Stimulated activated CD8-positive, alpha-beta memory T cell treated with anti-CD3 and anti-CD28 coated beads, Interleukin-15, amount 100 ng/mL, for 1 hour (primary cell): ENCODE data around the gene MMP15.
A peak's percentile ranks its signal among the peaks of the same experiment; 100 is the strongest.
"Not testable (repeated sequence)": the region's sequence is repeated elsewhere in the genome, so short reads cannot be mapped to it uniquely, and the experiment has no call there.

ENCODE experiments used
- DNase-seq: peaks from one replicate; pipeline ENCODE4 v3.0.0-alpha.2; 2020; ENCODE audit warnings: low read depth

The MMP15 gene

DNA sequence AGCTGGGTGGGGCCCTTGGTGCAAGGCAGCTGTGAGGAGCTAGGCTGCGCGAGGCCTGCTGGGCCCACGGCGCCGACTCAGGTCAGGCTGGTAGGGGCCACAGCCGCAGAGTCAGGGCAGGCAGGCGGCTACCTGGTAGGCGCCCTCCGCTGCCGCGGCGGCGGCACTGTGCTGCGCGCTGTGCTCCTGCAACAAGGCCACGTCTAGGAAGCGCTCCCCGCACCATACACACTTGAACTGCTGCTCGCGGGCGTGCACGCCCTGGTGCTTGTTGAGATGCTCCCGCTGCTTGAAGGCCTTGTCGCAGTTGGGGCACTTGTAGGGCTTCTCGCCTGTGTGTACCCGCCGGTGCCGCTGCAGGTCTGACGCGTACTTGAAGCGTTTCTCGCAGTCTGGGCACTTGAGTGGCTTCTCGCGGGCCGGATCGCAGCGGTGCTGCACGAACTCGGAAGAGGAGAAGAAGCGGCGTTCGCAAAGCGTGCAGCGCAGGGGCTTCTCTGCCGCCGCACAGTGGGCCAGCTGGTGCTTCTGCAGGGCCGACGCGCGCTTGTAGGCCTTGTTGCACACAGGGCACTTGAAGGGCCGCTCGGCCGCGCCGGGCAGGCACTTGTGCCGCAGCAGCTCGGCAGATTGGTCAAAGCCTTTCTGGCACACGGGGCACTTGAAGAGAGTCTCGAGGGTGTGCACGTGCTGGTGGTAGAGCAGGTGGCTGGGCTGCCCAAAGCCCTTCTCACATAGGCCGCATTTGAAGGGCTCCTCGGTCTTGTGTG is 29.0 kb upstream of the MMP15 start:
- DNase-seq = no peak

- DNase-seq = no peak
Observed at GRCh38 chr16:57997176-57997527, 28.4 kb upstream of the MMP15 start.

DNA sequence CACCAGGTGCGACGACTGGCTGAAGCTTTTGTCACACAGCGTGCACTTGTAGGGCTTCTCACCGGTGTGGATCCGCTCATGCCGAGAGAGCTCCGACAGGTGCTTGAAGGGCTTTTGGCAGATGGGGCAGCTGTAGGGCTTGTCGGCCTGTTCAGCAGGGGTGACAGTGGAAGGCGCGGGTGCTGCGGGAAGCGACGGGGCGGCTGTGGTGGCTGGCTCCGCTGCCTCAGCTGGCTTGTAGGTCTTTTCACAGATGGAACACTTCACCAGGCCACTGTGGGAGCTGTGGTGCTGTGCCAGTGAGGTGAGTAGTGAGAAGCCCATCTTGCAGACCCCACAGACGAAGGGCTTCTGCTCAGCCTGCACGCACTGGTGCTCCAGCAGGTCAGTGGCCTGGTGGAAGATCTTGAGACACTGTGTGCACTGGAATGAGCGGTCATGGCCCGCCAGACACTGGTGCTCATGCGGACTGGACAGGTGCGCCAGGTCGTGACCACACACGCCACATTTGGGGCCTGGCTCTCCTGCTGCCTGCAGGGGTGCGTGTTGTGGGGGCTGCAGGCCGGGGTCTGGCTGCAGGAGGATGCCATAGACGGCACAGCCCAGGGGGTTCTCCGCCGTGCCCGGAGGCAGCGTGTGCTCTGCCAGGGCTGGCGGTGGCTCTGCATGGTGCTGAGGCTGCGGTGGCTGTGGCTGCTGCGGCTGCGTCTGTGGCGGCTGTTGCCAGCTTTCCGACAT is 27.9 kb upstream of the MMP15 start:
- no peak for DNase-seq

DNA sequence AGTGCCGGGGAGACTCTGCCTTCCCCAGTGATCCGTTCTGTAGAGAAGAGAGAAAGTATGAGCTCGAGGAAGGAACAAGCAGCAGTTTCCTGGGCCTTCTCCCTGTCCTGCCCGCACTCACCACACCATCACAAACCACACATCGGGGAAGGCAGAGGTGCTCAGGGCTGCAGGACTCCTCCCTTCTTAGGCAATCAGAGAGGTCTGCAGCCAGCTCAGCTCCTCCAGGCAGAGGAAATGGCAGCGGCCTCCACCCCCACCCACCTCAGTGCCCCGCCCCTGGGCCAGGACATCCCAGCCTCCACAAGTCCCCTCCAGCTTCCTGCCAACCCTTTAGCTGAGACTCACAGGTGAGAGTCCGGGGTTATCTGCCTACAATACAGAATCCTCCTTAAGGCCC is 27.1 kb upstream of the MMP15 start:
- no peak for DNase-seq

DNA sequence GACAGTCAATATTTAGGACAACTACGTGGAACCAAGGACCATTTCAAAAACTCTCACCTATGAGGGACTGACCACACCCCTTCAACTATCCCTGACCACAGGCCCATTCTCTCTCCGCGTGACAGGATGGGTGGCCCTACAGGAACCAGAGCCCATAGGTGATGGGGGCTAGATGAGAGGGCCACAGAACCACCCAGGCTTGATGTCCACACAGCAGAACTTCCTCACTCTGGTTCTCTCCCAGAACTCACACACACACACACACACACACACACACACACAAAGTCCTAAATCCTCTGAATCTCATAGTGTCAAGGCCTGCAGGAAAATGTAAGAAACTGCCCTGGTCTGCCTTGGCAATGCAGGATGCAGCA is 26.6 kb upstream of the MMP15 start:
- no peak for DNase-seq

GRCh38 chr16:57999366-57999970 is 26.1 kb upstream of the MMP15 start:
- DNase-seq = no peak

- DNase-seq = no peak
Observed at GRCh38 chr16:57999971-58000705, 25.4 kb upstream of the MMP15 start, which contains the start of gene ZNF319. ZNF319 (minus strand) TSS chr16:58000672; CDS start chr16:57998265, 2,407 bp downstream.

GRCh38 chr16:58000706-58001676 is 24.6 kb upstream of the MMP15 start, which contains the start of gene USB1:
USB1 (plus strand) TSS chr16:58001407; CDS start chr16:58001484, 77 bp downstream.
- DNase-seq = peak; percentile 63

DNA sequence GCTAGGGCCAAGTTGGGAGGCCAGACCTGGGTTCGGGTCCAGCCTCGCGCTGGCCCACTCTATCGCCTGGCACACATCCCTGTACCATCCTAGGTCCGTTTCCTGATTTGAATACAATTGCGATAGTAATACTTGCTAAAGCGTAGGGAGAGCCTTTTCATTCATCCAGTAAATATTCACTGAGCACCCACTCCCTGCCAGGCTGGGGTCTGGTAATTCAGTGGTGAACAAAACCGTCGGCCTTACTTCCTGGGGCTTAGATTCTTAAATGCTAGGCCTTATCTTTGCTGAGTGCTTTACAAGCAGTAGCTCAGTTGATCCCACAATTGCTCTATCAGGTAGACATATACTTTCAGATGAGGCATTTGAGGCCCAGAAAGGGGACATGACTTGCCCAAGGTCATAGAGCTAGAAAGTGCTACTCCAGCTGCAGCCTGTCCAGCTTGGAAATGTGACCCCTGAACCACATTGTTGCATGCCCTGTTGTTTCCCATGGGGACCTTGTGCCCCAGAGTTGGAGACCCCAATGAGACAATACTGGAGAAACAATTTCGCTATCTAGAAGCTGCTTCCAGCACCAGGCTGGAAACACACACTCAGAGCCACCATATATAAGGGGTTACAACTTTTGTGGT is 23.7 kb upstream of the MMP15 start:
- DNase-seq = no peak

- no peak for DNase-seq
Observed at GRCh38 chr16:58002416-58002800, 23.1 kb upstream of the MMP15 start.

- no peak for DNase-seq
Observed at GRCh38 chr16:58002936-58003335, 22.6 kb upstream of the MMP15 start.

DNA sequence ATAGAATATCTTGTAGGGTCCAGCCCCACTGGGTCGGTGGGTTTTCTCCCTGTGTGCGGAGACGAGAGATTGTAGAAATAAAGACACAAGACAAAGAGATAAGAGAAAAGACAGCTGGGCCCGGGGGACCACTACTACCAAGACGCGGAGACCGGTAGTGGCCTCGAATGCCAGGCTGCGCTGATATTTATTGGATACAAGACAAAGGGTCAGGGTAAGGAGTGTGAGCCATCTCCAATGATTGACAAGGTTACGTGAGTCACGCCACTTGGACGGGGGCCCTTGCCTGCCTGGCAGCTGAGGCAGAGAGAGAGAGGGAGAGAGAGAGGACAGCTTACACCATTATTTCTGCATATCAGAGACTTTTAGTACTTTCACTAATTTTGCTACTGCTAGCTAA is 20.8 kb upstream of the MMP15 start:
- DNase-seq = not testable (repeated sequence)

DNA sequence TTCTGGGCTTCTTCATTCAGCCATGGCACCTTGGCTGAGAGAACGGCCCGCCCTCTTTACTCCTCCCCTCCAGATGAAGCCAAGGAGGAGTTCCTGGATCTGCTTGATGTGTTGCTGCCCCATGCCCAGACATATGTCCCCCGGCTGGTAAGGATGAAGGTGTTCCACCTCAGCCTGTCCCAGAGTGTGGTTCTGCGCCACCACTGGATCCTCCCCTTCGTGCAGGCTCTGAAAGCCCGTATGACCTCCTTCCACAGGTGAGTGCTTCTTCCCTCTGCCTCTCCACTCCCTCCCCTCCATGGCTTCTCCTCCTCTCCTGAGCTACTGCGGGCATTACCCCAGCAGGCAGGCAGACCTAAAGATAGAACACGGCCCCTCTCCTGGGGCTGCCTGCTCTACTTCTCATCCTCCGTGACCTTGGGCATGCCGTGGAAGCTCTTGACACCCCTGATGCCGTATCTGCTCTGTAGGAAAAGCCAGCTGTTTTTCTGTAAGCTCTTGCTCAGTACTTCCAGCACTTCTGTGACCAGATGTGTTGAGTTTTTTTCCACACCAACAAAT is 15.6 kb upstream of the MMP15 start:
- no peak for DNase-seq

DNA sequence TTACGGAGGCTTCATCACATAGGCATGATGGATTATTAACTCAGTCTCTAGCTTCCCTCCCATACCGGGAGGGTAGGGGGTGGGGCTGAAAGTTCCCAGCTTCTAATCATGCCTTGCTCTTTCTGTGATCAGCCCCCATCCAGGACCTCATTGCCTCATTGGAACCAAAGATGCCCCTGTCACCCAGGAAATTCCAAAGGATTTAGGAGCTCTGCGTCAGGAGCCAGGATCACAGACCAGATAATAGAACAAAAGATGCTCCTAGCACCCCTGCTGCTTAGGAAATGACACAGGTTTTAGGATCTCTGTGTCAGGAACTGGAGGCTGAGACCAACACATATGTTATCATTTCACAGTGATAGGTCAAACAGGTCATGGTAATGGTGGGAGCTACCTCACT is 14.7 kb upstream of the MMP15 start:
- no peak for DNase-seq

- DNase-seq = no peak
Observed at GRCh38 chr16:58011652-58012051, 13.9 kb upstream of the MMP15 start.

GRCh38 chr16:58012481-58012880 is 13.1 kb upstream of the MMP15 start:
- DNase-seq = no peak

DNA sequence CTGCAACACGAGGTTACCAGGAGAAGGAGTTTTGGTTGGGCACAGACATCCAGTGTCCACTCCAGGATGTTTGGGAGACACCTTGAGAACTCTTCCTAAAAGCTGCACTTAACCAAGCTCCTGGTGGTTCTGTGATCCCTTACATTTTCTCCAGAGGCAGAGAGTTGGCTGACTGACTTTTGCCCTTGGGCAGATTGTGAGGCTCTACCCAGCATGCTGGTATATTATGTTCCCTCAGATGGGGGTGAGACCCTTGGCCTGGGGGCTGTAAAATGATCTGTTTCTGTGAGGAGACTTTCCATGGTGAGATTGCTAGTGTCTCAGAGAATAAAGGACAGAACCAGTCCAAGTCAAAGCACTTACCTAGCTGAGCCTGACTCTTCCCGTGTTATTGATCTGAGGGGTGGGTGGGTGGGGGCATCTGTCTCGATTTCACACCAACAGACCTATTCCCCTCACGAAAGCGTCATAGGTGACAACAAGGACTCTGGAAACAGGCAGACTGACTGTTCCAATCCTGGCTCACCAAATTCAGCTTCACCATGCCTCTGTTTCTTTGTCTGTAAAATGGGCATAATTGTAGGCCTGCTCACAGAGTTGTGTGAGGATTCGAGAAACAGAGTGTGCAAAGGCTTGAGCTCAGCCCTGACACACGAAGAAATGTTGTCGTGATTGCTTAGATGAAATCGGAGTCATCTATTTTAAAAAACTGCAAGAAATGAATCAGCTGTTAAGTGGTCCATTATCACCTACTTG is 12.2 kb upstream of the MMP15 start:
- DNase-seq = no peak

GRCh38 chr16:58016840-58017446 is 8.6 kb upstream of the MMP15 start:
- DNase-seq = no peak

DNA sequence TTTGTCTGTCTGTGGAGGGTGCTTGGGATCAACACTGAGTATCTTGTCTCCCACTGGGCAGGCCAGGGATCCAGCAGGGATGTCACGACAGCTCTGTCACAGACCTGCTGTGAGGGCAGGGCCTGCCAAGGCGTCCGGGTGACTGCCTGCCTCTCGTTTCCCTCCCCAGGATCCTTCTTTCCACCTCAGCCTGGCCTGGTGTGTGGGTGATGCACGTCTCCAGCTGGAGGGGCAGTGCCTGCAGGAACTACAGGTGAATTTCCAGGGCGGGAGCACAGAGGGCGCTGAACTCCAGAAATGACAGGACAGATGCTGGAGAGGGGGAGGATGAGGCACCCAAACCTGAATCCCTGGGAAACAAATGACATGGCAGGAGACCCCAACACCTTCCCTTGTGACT is 6.8 kb upstream of the MMP15 start:
- DNase-seq = no peak
